Fibroblast of skin of left quadriceps (primary cell): ENCODE measurements around the gene ADSL.
"Not testable (repeated sequence)": the region's sequence is repeated elsewhere in the genome, so short reads cannot be mapped to it uniquely, and the experiment has no call there.

ENCODE experiments used
- DNase-seq, 2 experiments: peaks; one replicate each; pipeline ENCODE4 v3.0.0-alpha.2; 2013; ENCODE audit warnings: low read depth in 2 of 2

ADSL gene

GRCh38 chr22:40368016-40368415 lies 21.7 kb downstream of the ADSL start:
- no peak for DNase-seq

GRCh38 chr22:40368836-40369235 lies 22.5 kb downstream of the ADSL start:
- DNase-seq: no peak

GRCh38 chr22:40374567-40374966 lies 28.3 kb downstream of the ADSL start:
- DNase-seq: no peak

GRCh38 chr22:40376149-40376548 lies 29.8 kb downstream of the ADSL start:
- DNase-seq: no peak

- DNase-seq: no peak
These were observed 31.6 kb downstream of the ADSL start for GRCh38 chr22:40377931-40378330.

- not testable (repeated sequence) for DNase-seq
These were observed 32.1 kb downstream of the ADSL start for GRCh38 chr22:40378448-40378847.

GRCh38 chr22:40381461-40381860 lies 35.2 kb downstream of the ADSL start:
- no peak for DNase-seq

- no peak for DNase-seq
These were observed 37.6 kb downstream of the ADSL start for GRCh38 chr22:40383905-40384304.

- DNase-seq: no peak
These were observed 38.9 kb downstream of the ADSL start for GRCh38 chr22:40385036-40385782.

- no peak for DNase-seq
These were observed 41.4 kb downstream of the ADSL start for GRCh38 chr22:40387746-40388145.

GRCh38 chr22:40388231-40388630 lies 41.9 kb downstream of the ADSL start:
- no peak for DNase-seq

GRCh38 chr22:40391417-40391816 lies 45.1 kb downstream of the ADSL start:
- no peak for DNase-seq

- DNase-seq: no peak
These were observed 46.3 kb downstream of the ADSL start for GRCh38 chr22:40392618-40393017.

GRCh38 chr22:40394607-40395006 lies 48.3 kb downstream of the ADSL start:
- no peak for DNase-seq

GRCh38 chr22:40395607-40396006 lies 49.3 kb downstream of the ADSL start:
- DNase-seq: no peak

GRCh38 chr22:40396882-40397281 lies 50.6 kb downstream of the ADSL start:
- DNase-seq: peak; percentile 29 to 36

- DNase-seq: no peak
These were observed 51.1 kb downstream of the ADSL start for GRCh38 chr22:40397396-40397795.

GRCh38 chr22:40399621-40400020 lies 53.3 kb downstream of the ADSL start:
- peak; percentile 44 to 50 for DNase-seq

GRCh38 chr22:40400159-40400558 lies 53.9 kb downstream of the ADSL start:
- DNase-seq: no peak

GRCh38 chr22:40401532-40401931 lies 55.2 kb downstream of the ADSL start:
- no peak for DNase-seq

- no peak for DNase-seq
These were observed 55.7 kb downstream of the ADSL start for GRCh38 chr22:40401981-40402406.

- no peak for DNase-seq
These were observed 56.8 kb downstream of the ADSL start for GRCh38 chr22:40403141-40403540.

GRCh38 chr22:40403651-40404050 lies 57.4 kb downstream of the ADSL start:
- no peak for DNase-seq
